Measurements from ENCODE around the gene SERTAD2.

SERTAD2 gene, protein sequence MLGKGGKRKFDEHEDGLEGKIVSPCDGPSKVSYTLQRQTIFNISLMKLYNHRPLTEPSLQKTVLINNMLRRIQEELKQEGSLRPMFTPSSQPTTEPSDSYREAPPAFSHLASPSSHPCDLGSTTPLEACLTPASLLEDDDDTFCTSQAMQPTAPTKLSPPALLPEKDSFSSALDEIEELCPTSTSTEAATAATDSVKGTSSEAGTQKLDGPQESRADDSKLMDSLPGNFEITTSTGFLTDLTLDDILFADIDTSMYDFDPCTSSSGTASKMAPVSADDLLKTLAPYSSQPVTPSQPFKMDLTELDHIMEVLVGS

GRCh38 chr2:64653109-64654062 is at the start of gene SERTAD2:
Gene SERTAD2 (minus strand): TSS chr2:64653913. CDS start chr2:64636871, 17,042 bp downstream.
- no peak for DNase-seq (ENCODE audit: low read depth)

GRCh38 chr2:64700133-64700809 is 46.6 kb upstream of the SERTAD2 start:
- no peak for DNase-seq (ENCODE audit: low read depth)

GRCh38 chr2:64699712-64700111 is 46.0 kb upstream of the SERTAD2 start:
- DNase-seq (ENCODE audit: low read depth): no peak

DNA sequence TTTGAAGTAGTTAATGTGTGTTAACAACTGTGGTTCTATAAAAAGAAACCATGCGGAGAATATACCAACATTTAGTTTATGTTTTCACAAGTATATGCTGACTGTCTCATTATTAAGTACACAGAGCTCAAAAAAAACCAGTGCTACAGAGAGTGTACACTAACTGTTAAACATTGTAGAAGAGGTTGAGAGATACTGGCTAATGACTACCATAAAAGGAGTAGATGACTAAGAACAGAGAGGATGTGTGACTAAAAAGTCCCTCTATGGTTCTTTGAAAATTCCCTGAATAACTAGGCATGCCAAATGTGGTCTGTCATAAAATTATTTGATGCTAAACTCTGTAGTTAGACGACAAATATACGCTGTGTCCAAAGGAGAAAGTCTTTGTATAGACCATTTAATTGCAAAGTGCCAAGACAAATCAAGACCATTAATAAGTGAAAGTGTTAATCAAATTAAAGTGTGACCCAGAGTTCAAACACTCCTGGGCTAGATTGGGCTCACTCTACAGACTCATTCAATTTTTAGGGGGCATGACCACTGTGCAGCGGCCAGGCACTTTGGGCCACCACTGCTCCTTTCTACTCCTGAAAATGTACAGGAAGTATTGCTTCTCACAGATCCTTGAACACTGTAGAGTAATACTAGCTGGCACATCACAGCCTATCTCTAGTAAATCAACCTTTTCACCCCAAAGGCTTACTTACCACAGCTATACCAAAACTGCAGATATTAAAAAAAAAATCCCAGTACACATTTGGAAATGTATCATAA is 45.1 kb upstream of the SERTAD2 start:
- DNase-seq (ENCODE audit: low read depth): no peak

DNA sequence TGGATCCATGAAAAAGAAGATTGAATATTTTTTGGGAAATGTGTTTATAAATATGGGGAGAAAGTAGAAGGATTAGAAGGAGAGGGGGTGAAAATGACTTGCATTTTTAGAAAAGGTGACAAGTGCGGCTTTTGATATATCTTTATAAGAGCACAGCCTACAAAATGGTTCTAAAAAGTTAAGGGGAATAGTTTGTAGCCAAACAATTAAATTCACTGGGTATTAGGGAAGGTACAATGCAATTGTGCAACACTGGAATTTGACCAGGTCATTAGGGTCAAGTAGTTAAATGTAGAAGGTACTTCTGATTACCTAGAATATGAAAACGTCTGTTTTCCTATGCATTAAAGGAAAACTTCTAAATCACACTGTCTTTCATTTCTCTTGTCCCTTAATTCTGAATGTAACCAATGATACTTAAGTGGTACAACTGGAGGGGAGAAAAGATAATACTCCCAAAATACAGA is 44.5 kb upstream of the SERTAD2 start:
- no peak for DNase-seq (ENCODE audit: low read depth)

- DNase-seq (ENCODE audit: low read depth): no peak
Observed at GRCh38 chr2:64697297-64698176, 43.8 kb upstream of the SERTAD2 start.

- no peak for DNase-seq (ENCODE audit: low read depth)
Observed at GRCh38 chr2:64696636-64697035, 42.9 kb upstream of the SERTAD2 start.

GRCh38 chr2:64695721-64696261 is 42.1 kb upstream of the SERTAD2 start:
- DNase-seq (ENCODE audit: low read depth): no peak

- DNase-seq (ENCODE audit: low read depth): no peak
Observed at GRCh38 chr2:64692401-64692800, 38.7 kb upstream of the SERTAD2 start.

DNA sequence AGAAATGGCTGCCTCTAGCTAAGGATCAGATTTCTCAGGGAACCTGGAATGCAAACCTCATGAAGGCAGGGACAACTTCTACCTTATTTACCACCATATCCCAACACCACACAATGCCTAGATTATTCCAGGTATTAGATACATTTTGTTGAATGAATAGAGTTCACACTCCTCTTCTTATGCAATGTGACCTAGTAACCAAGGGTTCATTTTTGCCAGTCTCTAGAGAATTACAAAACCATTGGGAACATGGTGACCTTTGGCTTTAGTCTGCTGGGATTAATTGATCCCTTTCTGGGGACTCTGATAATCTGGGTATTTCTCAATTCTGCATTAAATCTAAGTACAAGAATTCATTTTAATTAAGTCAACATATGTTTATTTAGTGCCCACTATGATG is 35.2 kb upstream of the SERTAD2 start:
- no peak for DNase-seq (ENCODE audit: low read depth)

GRCh38 chr2:64686283-64686956 is 32.7 kb upstream of the SERTAD2 start:
- no peak for DNase-seq (ENCODE audit: low read depth)

- no peak for DNase-seq (ENCODE audit: low read depth)
Observed at GRCh38 chr2:64685430-64685829, 31.7 kb upstream of the SERTAD2 start.

- DNase-seq (ENCODE audit: low read depth): no peak
Observed at GRCh38 chr2:64683771-64684510, 30.2 kb upstream of the SERTAD2 start.

DNA sequence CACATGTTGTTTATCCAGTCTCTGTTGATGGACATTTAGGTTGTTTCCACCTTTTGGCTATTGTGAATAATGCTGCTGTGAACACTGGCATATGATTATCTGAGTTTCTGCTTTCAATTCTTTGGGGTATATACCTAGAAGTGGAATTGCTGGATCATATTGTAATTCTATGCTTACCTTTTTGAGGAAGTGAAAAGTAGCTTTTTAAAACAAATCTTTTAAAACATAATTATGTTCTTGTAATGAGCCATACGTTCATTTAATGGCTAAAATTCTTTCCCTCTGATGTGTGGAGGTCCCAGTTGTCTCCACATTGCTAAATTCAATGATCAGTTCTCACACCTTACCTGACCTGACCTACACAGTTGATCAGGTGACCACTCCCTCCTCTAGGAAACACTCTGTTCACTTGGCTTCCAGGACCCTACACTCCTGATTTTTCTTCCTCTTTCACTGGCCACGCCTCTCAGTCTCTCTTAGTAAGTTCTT is 27.8 kb upstream of the SERTAD2 start:
- DNase-seq (ENCODE audit: low read depth): no peak

DNA sequence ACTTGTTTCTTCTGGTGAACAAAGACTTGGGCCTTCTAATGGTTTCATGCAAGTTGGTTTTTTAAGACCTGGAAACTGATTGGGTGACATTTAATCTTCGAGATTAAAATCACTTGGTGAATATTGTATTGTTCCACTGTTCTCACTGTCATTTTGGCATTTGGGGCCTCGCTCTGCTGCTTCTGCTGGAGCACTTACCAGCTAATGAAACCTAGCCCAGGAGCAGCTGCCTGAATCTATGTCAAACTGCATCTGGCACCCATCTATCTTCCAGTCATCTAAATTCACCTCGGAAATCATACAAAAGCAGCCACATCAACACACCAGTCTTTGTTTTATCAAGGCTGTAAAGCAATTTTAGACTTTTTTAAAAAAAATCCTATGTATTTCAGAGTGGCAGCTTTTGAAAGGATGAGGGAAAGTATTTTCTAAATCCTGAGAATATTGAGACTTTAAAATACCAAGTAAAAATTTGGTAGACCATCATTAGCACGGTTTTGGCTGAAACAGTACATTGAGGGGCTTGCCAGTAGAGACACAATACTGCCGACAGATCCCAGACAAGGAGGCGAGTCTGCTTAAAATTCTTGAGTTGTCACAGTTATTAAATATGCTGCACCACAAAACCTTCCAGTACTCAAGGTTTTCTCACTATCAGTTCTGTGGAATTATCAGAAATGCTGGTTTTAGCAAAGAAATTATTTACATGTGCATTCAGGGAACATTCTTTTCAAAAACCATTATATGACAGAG is 26.1 kb upstream of the SERTAD2 start:
- no peak for DNase-seq (ENCODE audit: low read depth)

- DNase-seq (ENCODE audit: low read depth): no peak
Observed at GRCh38 chr2:64678771-64679590, 25.3 kb upstream of the SERTAD2 start.

GRCh38 chr2:64677530-64677929 is 23.8 kb upstream of the SERTAD2 start:
- no peak for DNase-seq (ENCODE audit: low read depth)

Data from stimulated activated CD8-positive, alpha-beta memory T cell treated with anti-CD3 and anti-CD28 coated beads, Interleukin-7, amount 100 ng/mL, for 24 hours (primary cell).